ENCODE results near the gene ULK4.
"Not testable (repeated sequence)": the region's sequence is repeated elsewhere in the genome, so short reads cannot be mapped to it uniquely, and the experiment has no call there.

Gene ULK4

GRCh38 chr3:41565948-41566514, 395.9 kb downstream of the ULK4 start:
- Histone ChIP-seq H2AFZ (ENCODE audit: low read depth, low read length) (no peak overlapping the region), H3K27ac (ENCODE audit: low read length) (no peak overlapping the region), H3K9ac (ENCODE audit: low read depth, low read length) (no peak overlapping the region), H3K27me3 (ENCODE audit: insufficient read depth, low read length, poor library complexity) (no peaks in the 10 kb centered on the region), H3K36me3 (ENCODE audit: insufficient read depth, low read length) (no peaks in the 10 kb centered on the region), H3K4me2 (ENCODE audit: insufficient read depth, low read length) (no peak overlapping the region), H3K4me1 (ENCODE audit: insufficient read depth, low read length) (no peaks in the 10 kb centered on the region), H3K79me2 (ENCODE audit: insufficient read depth, low read length) (no peaks in the 10 kb centered on the region), H4K20me1 (ENCODE audit: insufficient read depth, low read length) (no peaks in the 10 kb centered on the region), H3K4me3 (ENCODE audit: low read depth in 1 of 2, low read length in 2 of 2) (no peak overlapping the region), H3K9me3 (ENCODE audit: insufficient read depth, low read length, severe bottlenecking) (no peaks in the 10 kb centered on the region)
- TF ChIP-seq CTCF (IDR thresholded peaks at IDR 0.05; ENCODE audit: borderline replicate concordance, extremely low read depth, low read length, poor library complexity, severe bottlenecking): no peak
- TF ChIP-seq EZH2 (IDR thresholded peaks at IDR 0.05; ENCODE audit: borderline replicate concordance, low read depth, low read length, severe bottlenecking): no peak
- ATAC-seq (ENCODE audit: insufficient read depth, low read depth): no peak
- DNase-seq: no peak

- H2AFZ ChIP-seq (ENCODE audit: low read depth, low read length): no peak overlapping the region
- no peak overlapping the region for H3K9ac ChIP-seq (ENCODE audit: low read depth, low read length)
- no peaks in the 10 kb centered on the region for H3K27me3 ChIP-seq (ENCODE audit: insufficient read depth, low read length, poor library complexity)
- no peaks in the 10 kb centered on the region for H3K4me1 ChIP-seq (ENCODE audit: insufficient read depth, low read length)
- no peak for DNase-seq
- H3K27ac ChIP-seq (ENCODE audit: low read length): no peak overlapping the region
- no peaks in the 10 kb centered on the region for H4K20me1 ChIP-seq (ENCODE audit: insufficient read depth, low read length)
- no peaks in the 10 kb centered on the region for H3K36me3 ChIP-seq (ENCODE audit: insufficient read depth, low read length)
- TF ChIP-seq CTCF (IDR thresholded peaks at IDR 0.05; ENCODE audit: borderline replicate concordance, extremely low read depth, low read length, poor library complexity, severe bottlenecking): no peak
- no peak for TF ChIP-seq EZH2 (IDR thresholded peaks at IDR 0.05; ENCODE audit: borderline replicate concordance, low read depth, low read length, severe bottlenecking)
- no peaks in the 10 kb centered on the region for H3K79me2 ChIP-seq (ENCODE audit: insufficient read depth, low read length)
- no peaks in the 10 kb centered on the region for H3K9me3 ChIP-seq (ENCODE audit: insufficient read depth, low read length, severe bottlenecking)
- no peak overlapping the region for H3K4me2 ChIP-seq (ENCODE audit: insufficient read depth, low read length)
- no peak for ATAC-seq (ENCODE audit: insufficient read depth, low read depth)
- no peak overlapping the region for H3K4me3 ChIP-seq (ENCODE audit: low read depth in 1 of 2, low read length in 2 of 2)
These were observed 396.9 kb downstream of the ULK4 start for GRCh38 chr3:41565003-41565402.

- not testable (repeated sequence) for H3K4me1 ChIP-seq (ENCODE audit: insufficient read depth, low read length); H3K4me2 ChIP-seq (ENCODE audit: insufficient read depth, low read length); H3K9me3 ChIP-seq (ENCODE audit: insufficient read depth, low read length, severe bottlenecking); H3K36me3 ChIP-seq (ENCODE audit: insufficient read depth, low read length); H3K27ac ChIP-seq (ENCODE audit: low read length); H3K9ac ChIP-seq (ENCODE audit: low read depth, low read length); H3K4me3 ChIP-seq (ENCODE audit: low read depth in 1 of 2, low read length in 2 of 2); H2AFZ ChIP-seq (ENCODE audit: low read depth, low read length); DNase-seq; H3K27me3 ChIP-seq (ENCODE audit: insufficient read depth, low read length, poor library complexity); ATAC-seq (ENCODE audit: insufficient read depth, low read depth); H3K79me2 ChIP-seq (ENCODE audit: insufficient read depth, low read length); H4K20me1 ChIP-seq (ENCODE audit: insufficient read depth, low read length)
These were observed 405.7 kb downstream of the ULK4 start for GRCh38 chr3:41556245-41556644.

- ATAC-seq (ENCODE audit: insufficient read depth, low read depth) (no peak), DNase-seq (no peak)
- Histone ChIP-seq H3K79me2 (ENCODE audit: insufficient read depth, low read length) (no peaks in the 10 kb centered on the region), H3K4me3 (ENCODE audit: low read depth in 1 of 2, low read length in 2 of 2) (no peak overlapping the region), H3K9ac (ENCODE audit: low read depth, low read length) (no peak overlapping the region), H3K4me2 (ENCODE audit: insufficient read depth, low read length) (no peak overlapping the region), H3K9me3 (ENCODE audit: insufficient read depth, low read length, severe bottlenecking) (no peaks in the 10 kb centered on the region), H3K4me1 (ENCODE audit: insufficient read depth, low read length) (no peaks in the 10 kb centered on the region), H2AFZ (ENCODE audit: low read depth, low read length) (no peak overlapping the region), H4K20me1 (ENCODE audit: insufficient read depth, low read length) (no peaks in the 10 kb centered on the region), H3K36me3 (ENCODE audit: insufficient read depth, low read length) (no peaks in the 10 kb centered on the region), H3K27me3 (ENCODE audit: insufficient read depth, low read length, poor library complexity) (no peaks in the 10 kb centered on the region), H3K27ac (ENCODE audit: low read length) (no peak overlapping the region)
- no peak for TF ChIP-seq EZH2 (IDR thresholded peaks at IDR 0.05; ENCODE audit: borderline replicate concordance, low read depth, low read length, severe bottlenecking)
These were observed 428.9 kb downstream of the ULK4 start for GRCh38 chr3:41532976-41533375.

Data from DND-41 (cell line).